ENCODE measurements around the gene ZNF778.

ZNF778 gene

GRCh38 chr16:89217388-89218191 is at the start of gene ZNF778:
ZNF778 (plus strand) TSS chr16:89217703; CDS start chr16:89221128, 3,425 bp downstream.
- DNase-seq: peak; percentile 70

DNA sequence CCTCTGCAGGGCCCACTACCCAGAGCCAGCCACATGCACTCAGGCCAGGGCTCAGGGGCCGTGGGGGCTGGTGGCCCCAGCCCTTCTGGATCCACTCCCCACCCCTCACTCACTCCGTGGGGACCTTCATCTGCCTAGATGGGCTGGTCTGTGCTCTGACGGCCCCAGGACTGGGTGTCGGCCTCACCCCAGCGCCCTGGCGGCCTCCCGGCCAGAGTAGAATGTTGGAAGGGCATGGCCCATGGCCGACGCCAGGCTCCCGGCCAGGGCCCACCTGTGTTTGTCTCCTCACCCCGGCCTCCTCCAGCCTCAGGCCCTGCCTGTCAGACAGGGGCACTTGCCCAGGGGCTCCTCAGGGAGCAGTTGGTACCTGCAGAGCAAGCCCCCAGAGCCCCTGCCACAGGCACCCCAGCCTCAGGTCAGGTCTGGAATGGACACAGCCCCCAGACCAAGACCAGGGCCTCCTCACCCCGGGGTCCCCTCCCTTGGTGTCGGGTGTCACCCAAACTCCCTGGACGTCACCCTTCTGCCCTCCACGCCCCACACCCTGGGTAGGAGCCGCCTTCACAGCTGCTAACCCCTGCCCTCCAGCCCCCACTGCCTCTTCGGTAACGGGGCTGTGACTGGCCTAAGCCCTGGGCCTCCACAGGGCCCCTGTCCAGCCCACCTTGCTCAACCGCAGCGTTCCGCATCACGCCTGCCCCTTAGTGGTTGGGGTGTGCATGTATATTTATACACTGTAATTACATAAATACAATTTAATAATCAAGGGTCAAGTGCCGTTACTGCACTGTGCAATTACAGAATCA is 48.9 kb upstream of the ZNF778 start:
- DNase-seq: no peak

DNA sequence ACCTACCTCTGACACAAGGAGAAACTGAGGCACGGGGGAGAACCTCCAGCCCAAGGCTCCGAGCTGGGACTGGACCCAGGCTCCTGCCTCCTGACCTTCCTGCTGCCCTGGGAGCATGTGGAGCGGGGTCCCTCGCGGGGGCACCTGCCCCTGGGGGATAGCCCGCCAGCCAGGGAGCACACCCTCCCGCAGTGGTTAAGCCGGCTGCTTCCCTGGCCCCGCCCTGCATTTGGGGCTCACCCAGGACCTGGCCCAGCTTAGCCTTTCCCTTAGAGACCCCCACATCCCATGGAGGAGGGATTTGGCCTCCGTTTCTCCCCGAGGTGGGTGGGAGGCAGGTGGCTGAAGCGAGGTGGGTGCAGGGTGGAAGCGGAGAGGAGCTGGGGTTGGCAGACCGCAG is 47.7 kb upstream of the ZNF778 start:
- no peak for DNase-seq

DNA sequence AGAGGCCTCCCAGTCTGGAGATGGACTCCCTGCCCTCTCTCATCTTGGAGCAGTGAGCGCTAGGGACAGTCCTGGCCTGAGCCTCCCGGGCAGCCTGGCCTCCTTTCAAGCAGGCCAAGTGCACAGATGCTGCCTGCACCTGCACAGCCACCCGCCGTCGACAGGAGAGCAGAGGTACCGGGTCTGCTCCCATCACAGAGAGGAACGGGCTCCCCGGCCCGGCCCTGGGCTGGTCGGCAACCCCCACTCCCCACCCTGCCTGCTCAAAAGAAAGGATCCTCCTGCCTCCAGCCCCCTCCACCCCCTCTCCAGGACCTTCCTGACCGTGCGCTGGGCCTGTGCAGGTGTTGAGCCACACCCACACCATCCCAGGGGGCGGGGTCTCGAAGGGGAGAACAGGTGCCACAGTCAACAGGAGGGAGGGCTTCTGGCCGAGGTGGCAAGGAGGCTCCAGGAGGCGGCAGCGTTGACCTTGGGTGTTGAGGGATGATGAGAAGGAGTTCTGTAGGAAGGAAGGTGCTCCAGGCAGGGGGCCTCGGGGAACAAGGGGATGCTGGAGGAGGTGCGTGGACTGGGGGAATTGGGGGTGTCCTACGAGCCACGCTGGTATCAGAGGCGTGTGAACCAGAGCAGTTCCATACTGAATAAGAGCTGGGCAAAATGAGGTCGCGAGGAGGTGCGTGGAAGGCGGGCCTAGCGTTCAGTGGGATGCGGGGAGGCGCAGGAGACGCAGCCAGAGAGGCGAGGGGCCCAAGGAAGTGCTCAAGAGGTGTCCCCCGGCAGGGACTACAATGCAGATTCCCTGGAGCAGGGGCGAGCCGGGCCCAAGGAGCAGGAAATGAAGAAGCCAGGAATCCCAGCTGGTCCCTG is 46.9 kb upstream of the ZNF778 start:
- DNase-seq: peak; percentile 75

DNA sequence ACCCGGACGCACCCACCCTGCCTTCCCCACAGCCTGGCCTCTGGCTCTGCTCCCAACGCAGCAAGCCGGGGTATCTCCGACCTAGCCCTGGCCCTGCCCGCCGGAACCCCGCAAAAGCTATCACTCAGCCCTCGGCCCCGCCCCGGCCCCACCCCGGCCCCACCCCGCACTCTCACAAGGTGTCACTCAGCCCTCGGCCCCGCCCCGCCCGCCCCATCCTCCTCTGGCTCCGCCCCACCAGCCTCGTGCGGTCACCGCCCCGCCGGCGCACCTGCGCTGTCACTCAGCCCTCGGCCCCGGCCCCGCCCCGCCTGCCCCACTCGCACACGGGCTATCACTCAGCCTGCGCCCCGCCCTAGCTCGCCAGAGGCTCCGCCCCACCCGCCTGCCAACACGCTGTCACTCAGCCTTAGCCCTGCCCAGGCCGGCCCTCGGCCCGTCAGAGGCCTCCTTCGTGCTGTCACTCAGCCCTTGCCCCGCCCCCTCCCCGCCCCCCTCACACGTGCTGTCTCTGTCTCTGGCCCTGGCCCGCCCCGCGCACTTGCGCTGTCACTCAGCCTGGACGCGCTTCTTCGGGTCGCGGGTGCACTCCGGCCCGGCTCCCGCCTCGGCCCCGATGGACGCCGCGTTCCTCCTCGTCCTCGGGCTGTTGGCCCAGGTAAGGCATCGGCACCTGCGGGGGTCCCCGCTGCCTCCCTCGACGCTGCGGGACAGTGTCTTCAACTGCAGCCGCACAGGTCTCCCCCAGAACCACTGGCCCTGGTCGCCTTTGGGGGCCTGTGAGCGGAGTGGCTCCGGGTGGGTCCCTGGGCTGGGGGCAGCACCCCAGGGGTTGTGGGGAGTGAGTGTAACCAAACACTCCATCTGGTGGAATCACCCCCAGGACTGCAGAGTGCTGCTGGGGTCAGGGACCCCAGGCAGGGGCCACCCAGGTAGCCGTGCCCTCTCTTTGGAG is 46.0 kb upstream of the ZNF778 start, which contains the start of gene CDH15:
Gene CDH15 (plus strand): TSS at position 533 of the 955 bp plus-strand sequence. CDS start 84 bp downstream, at position 617.
- peak; percentile 94 for DNase-seq

GRCh38 chr16:89172171-89172527 is 45.4 kb upstream of the ZNF778 start:
- no peak for DNase-seq

GRCh38 chr16:89172528-89173173 is 44.9 kb upstream of the ZNF778 start:
- DNase-seq: no peak

GRCh38 chr16:89173174-89173921 is 44.2 kb upstream of the ZNF778 start:
- no peak for DNase-seq

- DNase-seq: no peak
These were observed 43.3 kb upstream of the ZNF778 start for GRCh38 chr16:89174055-89174827.

DNA sequence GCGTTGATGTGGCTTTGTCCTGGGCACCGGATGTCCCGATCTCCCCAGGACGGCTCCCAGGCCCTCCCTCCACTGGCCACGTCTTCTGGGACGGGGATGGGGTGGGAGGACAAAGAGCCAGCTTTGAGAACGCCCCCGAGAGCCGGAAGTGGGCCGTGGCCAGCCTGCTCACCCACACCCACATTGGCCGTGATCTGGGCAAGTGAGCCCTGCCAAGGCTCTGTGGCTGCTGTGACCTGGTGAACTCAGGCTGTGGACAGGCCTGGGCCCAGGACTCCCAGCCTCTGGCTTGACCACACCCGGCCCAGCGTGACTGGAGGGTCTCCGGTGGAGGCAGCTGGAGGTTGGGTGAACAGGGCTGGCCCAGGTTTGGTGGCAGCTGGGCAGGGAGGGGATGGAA is 42.6 kb upstream of the ZNF778 start:
- no peak for DNase-seq

- peak; percentile 48 for DNase-seq
These were observed 42.0 kb upstream of the ZNF778 start for GRCh38 chr16:89175280-89176146.

- DNase-seq: no peak
These were observed 41.3 kb upstream of the ZNF778 start for GRCh38 chr16:89176147-89176690.

GRCh38 chr16:89176717-89177116 is 40.8 kb upstream of the ZNF778 start:
- no peak for DNase-seq

DNA sequence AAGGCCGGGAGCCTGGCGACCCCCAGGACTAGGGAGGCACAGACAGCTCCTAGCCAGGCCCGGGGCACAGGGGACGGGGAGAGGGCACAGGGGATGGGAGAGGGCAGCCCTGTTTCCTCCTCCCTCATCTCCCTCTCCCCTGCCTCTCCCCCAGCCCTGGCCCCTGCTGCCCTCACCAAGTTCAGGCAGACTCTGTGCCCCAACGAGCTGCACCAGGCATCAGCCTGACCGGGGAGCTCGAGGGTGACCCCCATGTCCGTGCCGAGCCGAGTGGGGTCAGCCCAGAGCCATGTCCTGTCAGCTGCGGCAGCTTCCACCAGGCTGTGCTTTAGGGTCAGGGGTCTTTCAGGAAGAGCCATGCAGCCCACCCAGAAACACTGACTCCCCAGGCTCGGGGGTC is 40.0 kb upstream of the ZNF778 start:
- DNase-seq: no peak

GRCh38 chr16:89178453-89179147 is 38.9 kb upstream of the ZNF778 start:
- DNase-seq: no peak

GRCh38 chr16:89179148-89179484 is 38.4 kb upstream of the ZNF778 start:
- DNase-seq: no peak

GRCh38 chr16:89179656-89180315 is 37.7 kb upstream of the ZNF778 start:
- DNase-seq: no peak

Measured in COR-L47 (cell line).